ENCODE results near the gene LPP.

DNA sequence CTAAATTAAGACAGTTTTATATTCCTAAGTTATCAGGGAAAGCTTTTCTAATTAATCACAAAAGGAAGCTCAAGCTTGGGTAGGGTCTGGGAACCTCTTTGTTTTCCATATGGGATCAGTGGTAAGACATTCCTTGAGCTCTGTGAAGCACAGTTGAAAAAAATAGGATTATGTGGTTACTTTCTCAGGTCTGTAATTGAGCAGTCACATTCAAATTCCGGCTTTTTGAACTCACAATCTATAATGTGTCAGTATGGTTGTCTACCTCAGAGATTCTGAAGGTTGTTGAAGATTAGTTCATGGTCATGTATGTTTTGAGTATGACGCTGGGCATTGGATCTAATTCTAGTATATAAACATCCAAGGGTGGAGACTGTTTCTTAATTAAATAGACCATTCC lies 364.5 kb downstream of the LPP start:
- TF ChIP-seq, protein P1, sequence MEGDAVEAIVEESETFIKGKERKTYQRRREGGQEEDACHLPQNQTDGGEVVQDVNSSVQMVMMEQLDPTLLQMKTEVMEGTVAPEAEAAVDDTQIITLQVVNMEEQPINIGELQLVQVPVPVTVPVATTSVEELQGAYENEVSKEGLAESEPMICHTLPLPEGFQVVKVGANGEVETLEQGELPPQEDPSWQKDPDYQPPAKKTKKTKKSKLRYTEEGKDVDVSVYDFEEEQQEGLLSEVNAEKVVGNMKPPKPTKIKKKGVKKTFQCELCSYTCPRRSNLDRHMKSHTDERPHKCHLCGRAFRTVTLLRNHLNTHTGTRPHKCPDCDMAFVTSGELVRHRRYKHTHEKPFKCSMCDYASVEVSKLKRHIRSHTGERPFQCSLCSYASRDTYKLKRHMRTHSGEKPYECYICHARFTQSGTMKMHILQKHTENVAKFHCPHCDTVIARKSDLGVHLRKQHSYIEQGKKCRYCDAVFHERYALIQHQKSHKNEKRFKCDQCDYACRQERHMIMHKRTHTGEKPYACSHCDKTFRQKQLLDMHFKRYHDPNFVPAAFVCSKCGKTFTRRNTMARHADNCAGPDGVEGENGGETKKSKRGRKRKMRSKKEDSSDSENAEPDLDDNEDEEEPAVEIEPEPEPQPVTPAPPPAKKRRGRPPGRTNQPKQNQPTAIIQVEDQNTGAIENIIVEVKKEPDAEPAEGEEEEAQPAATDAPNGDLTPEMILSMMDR (optimal IDR thresholded peaks at IDR 0.05 in 1 of 3, IDR thresholded peaks at IDR 0.05 in 1 of 3, conservative IDR thresholded peaks at IDR 0.05 in 1 of 3; ENCODE audit: extremely low read depth in 1 of 3, insufficient read depth in 2 of 3, low read length in 3 of 3): no peak
- no peak for TF ChIP-seq EZH2 (IDR thresholded peaks at IDR 0.05; ENCODE audit: low read length)

Data from keratinocyte (primary cell).